ENCODE results near the gene HEMGN.

The HEMGN gene

DNA sequence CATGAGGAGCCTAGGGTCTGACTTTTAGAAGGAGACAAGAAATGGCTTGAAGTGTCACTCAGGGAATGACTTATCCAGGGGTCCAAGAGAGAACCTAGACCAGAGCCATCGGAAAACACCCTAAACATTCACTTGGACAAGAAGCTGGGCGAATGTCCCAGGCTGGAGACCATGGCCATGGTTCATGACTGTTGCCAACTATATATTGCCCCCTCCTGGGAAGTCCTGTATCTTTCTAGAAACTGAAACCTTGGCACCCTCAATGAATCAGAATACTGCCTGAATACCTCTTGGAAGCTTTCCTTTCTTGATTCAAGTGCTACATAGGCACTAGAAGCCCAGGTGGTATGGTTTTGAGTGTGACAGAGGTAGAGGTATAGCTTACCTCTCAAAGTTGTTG, 45.6 kb downstream of the HEMGN start:
- DNase-seq: no peak

DNA sequence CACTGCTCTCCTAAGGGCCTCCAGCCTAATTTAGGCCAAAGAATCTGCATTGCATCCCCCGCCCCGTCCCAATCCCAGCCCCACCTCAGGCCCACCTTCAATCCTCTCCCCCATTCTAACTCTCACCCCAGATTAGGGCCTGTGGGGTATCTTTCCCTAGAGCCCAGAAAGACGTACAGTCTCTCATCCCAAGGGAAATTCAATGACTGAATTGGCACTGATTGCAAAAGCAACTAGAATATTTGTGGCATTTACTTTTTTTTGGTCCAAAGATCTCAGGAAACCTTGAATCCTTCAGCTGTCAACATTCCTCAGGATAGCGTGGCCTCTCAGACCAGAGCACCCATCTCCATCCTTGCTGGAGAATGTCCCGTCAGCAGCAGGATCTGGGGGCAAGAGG, 46.2 kb downstream of the HEMGN start:
- DNase-seq: no peak

DNA sequence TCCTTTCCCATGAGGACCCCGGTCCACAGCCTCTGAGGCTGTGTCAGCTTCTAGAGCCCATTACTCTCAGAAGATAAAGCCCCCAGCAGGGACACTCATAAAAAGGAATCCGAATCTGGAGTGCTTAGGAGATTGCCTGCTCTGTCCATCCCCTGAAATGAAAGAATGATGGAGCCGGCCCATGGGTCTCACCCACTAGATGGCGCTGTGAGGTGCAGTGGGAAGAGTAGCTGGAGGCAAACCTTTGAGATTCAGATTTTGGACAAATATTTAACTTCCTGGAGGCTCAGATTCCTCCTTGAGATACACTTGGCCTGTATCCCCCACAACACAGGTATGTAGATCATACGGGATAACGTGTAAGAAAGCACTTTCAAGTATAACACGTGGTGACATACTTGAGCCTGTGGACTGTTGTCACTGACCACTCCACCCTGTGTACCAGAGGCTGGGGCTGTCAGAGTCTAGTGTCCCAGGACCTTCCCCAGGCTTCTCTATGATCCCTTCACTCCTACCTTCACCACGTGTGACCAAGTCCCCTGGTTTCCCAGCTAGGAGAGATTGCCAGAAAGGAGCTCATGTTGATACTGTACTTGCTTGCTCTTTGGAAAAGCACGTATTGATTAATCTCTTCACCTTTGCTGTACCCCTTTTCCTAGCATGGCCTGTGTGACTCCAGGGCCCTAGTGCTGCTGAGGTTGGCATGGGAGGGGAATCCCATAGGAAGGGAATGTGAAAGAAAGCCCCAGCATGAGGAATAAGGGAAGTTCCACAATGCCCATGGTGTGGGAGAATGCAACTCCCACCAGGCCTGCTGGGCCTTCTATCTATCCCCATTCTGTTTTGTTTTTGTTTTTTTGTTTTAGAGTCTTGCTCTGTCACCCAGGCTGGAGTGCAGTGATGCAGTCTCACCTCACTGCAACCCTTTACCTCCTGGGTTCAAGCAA, 47.8 kb downstream of the HEMGN start:
- DNase-seq: no peak

DNA sequence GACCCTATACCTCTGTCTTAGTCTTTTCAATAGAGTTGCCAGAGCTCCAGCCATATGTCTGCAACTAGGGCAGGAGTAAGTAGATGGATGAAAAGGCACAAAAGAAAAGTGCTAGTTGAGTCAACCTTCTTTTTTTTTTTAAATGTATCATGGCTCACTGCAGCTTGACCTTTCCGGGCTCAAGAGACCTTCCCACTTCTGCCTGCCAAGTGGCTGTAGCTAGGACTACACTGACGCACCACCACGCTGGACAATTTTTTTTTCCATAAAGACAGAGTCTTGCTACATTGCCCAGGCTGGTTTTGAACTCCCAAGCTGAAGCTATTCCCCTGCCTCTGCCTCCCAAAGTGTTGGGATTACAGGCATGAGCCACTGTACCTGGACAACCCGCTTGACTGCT, 57.6 kb downstream of the HEMGN start:
- DNase-seq: no peak
